Stimulated activated CD4-positive, alpha-beta T cell treated with anti-CD3 and anti-CD28 coated beads, Interleukin-2, amount 100 ng/mL, for 48 hours (primary cell): ENCODE results near the gene RNF151.

ENCODE experiments used
- DNase-seq, 2 donors: peaks; one replicate each; pipeline ENCODE4 v3.0.0-alpha.2; 2020

The RNF151 gene

GRCh38 chr16:1993731-1994131 lies 27.1 kb downstream of the RNF151 start:
- no peak for DNase-seq

DNA sequence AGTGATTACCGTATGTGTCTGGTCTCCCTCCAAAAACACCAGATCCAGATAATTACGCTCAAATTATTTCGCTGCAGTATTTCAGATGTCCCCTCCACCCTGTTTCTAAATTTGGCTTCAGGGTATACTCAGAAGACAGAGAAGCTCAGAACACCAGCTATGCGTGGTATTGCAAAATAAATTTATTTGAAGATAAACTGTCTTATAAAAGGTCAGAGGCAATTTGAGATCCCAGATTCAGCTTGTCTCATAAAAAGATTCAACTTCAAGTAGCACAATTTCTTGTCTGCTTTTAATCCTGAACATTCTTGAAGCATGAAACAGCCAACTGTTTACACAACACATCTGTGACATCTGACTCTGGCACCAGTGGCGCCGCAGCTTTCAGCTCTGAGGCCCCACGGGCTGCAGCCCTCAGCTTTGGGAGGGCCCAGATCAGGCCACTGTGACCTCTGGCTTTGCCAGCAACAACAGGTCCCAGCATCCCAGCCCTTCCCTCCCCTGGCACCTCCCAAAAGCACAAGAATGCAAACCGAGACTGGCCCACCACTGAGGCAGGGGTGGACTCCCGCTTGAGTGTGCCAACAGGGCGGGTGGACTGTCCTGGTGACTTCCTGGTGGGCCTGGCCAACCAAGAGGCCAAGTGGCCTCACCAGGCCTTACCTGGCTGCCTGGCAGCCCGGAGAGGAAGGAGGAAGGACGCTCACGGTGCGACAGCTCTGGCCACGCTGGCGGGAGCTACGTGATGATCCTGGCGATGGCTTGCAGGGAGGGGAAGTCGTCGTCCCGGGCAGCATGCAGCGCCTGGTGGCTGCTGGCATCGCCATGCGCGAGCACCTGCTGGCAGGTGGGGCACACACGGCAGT lies 31.1 kb downstream of the RNF151 start:
- no peak for DNase-seq

GRCh38 chr16:1998360-1998835 lies 31.7 kb downstream of the RNF151 start:
- no peak for DNase-seq

- DNase-seq: no peak
These were observed 32.5 kb downstream of the RNF151 start for GRCh38 chr16:1998852-1999801.

- no peak for DNase-seq
These were observed 33.3 kb downstream of the RNF151 start for GRCh38 chr16:1999866-2000514.

DNA sequence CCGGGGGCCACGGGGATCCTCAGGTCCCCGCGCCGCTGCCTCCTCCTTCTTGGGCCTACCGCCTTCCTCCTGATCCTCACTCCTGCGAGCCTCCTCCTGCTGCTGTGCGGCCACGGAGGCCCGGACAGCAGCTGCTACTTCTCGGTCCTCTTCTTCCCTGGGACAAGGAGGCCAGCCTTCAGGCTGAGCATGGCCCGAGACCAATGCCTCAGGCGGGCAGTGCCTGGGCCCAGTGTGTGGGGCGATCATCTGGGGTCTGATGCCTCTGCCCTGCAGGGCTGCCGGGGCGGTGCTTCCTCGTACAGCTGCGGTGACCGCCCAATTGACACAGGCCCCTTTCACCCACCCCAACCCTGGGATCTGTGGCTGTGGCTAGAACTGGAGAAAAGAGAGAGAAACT lies 34.4 kb downstream of the RNF151 start:
- DNase-seq: no peak

- DNase-seq: no peak
These were observed 35.0 kb downstream of the RNF151 start for GRCh38 chr16:2001456-2002355.

DNA sequence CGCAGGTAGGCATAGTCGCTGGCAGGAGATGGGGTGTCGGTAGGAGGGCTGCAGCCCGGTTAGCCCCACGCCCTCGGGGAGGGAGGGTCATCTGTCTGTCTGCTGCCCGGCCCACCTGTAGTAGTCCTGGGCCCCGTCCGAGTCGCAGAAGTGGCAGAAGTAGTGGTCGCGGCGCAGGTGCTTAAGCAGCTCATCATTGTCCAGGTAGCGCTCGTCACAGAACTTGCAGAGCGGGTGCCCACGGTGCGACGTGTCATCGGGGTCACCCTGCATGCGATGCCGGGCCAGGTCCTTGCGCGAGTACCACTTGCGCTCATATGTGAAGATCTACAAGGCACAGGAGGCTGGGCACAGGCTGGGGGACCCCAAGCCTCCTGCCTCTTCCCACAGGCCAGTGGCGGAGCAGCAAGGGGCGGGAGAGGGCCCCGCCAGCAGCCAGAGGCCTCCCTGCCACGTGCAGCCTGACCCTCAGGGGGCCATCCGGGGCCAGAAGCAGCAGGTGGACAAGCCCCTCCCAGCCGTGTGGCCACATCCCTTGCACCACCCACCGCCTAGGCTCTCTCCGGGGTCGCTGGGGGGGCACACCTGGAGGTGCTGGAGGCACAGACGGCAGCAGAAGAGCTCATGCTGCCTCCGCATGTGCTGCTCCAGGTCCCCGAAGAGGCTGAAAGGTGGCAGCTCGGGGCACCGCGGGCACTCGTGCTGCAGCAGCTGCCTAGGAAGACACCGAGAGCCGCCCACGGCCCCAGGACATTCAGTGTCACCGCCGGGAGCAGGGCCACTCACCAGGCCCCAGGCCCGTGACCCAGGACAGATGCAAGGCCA lies 36.0 kb downstream of the RNF151 start:
- no peak for DNase-seq

DNA sequence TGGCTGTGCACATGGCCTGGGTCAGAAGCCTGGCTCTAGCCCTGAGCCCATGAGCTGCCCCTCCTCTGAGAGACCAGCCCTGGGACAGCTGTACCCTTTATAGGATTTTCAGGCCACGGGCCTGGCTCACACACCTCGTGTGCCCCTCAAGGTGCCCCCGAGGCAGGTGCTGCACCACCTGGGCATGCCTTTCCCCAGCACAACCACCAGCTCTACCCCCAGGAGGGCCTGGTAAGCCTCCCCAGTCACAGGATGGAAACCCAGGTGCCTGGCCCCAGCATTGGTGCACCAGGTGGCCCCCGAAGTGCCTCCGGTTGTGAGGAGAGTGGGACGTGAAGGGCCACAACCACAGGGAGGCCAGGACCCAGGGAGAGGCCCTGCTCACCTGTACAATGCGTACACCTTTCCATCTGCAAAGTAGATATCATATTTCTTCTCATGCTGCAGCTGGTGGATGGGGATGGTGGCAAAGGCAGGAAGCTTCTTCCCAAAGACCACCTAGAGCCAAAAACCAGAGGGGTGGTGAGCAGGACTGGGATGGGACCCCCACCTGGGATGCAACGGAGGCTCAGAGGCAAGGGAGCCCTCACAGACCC lies 36.7 kb downstream of the RNF151 start:
- DNase-seq: no peak

- DNase-seq: peak; percentile 90 to 91
These were observed 37.4 kb downstream of the RNF151 start for GRCh38 chr16:2003827-2004641.

DNA sequence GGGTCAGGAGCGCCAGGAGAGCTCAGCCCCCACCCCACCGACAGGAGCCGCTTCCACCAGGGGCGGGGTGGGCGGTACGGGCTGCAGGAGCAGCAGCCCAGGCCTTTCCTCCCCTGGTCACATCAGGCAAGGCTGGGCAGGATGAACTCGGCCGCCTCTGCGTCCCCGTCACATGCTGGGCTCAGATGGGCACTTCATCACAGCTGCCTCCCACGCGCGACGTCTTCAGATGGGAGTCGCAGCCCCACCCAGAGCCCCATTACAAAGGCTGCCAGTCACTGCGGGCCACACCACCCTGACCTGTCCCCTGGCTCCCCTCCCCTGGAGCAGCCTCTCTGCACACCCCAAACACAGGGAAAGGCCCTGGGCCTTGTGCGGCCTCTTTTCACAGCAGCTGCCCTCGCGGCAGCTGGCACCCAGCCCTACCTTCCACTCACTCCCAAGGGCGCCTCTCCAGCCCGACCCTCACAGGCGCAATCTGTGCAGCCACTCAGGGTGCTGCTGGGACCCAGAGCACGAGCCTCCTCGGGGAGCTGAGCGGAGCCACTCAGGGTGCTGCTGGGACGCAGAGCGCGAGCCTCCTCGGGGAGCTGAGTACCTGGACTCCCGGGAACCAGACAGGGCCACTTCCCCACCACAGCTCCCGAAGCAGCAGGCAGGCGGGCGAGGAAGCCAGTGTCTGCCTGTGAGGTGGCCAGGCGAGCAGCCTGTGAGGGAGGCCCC lies 38.3 kb downstream of the RNF151 start:
- DNase-seq: no peak

GRCh38 chr16:2005646-2006045 lies 39.0 kb downstream of the RNF151 start:
- no peak for DNase-seq

GRCh38 chr16:2006317-2006716 lies 39.7 kb downstream of the RNF151 start:
- DNase-seq: no peak

DNA sequence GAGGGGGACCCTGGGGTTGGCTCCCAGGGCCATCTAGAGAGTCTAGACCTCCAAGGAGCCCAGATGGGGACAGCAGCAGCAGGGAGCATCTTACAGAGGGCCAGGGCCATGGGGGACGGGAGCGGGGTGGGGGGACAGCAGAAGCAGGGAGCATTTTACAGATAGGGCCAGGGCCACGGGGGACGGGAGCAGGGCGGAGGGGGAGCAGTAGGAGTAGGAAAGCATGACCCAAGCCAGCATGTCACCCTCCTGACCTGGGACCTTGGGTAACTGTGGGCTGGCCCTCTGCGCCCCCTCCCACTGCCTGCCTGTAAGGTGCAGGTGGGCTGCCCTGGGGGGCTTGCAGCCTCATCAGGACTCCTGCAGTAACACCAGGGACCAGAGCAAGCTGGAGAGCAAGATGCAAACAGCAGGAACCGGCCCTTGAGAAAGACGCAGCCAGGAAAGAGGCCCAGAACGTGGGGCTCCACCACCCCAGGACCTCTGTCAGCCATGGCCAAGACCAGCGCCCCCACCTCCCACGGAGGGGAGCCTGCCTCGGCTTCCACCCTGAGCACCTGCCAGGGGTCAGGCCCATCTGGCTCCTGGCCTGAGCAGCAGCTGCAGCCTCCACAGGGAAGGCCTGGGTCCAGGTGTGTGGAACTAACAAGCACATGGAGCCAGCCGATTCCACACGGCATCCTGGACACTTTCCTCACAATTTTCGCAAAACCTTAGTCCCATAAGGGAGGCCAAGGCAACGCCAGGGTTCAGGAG lies 40.6 kb downstream of the RNF151 start:
- DNase-seq: no peak

GRCh38 chr16:2008009-2008526 lies 41.4 kb downstream of the RNF151 start:
- no peak for DNase-seq

DNA sequence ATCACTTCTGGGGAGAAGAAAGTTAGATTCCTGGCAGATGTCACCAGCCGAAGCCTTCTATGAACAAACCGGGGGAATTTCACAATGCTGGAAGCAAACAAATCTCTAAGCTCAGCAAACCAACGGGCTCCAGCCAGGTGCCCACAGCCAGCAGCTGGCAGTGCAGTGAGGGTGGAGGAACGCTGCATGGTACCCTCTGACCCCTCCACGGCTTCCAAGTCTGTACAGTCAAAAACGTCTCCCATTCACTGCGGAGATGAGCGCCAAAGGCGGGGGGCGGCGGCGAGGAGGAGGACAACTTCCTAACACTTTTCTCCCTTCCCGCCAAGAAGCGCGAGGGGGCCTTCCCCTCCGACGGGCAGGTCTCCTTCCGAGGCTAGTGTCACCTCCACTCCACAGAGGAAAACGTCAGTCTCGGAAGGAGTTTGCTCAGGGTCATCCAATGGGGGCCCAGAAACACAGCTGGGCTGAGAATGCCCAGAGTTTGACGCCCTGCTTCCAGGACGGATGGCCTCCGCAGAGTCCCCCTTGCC lies 42.0 kb downstream of the RNF151 start:
- DNase-seq: no peak

DNA sequence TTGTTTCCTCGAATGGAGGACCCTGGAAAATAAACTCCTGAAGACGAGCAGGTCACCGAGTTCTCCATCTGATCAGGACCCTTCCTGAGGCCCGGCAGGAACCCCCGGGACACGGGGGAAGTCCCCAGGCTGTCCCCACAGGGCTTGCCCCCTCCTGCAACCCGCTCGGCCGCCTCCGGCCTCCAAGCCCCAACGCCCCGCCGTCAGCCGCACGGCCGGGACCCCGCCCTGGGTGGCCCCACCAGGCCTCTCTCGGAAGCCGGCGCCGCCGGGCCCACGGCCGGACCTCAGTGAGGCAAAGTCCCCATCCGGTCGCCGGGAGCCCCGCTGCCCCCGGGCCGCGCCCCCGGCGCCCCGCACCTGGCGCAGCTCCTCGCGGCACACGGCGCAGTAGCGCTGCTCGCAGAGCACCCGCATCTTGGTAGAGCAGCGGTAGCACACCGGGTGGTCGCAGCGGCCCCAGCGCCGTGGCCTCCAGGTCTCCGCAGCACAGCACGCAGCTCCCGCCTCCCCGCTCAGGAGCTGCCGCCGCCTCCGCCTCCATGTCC lies 42.6 kb downstream of the RNF151 start:
- no peak for DNase-seq
